IPS-20b (cell line): ENCODE data around the gene RND3.

ENCODE experiments used
- H3K27ac ChIP-seq: one replicate; pipeline ENCODE4 v1.5.1; 2013; ENCODE audit warnings: low read length
- H3K27me3 ChIP-seq: 2 replicates; pipeline ENCODE4 v1.6.1; 2013; ENCODE audit warnings: mild to moderate bottlenecking, low read length, inconsistent platforms; ENCODE audit not compliant: insufficient read depth
- H3K36me3 ChIP-seq: 2 replicates; pipeline ENCODE4 v1.6.1; 2013; ENCODE audit warnings: low read depth, mild to moderate bottlenecking, inconsistent platforms, low read length, moderate library complexity; ENCODE audit not compliant: insufficient read depth
- H3K4me1 ChIP-seq: 2 replicates; pipeline ENCODE4 v1.6.1; 2013; ENCODE audit warnings: mild to moderate bottlenecking, control low read depth, inconsistent platforms, low read length, moderate library complexity; ENCODE audit not compliant: insufficient read depth
- H3K4me3 ChIP-seq: 2 replicates; pipeline ENCODE4 v1.5.1; 2013; ENCODE audit warnings: mild to moderate bottlenecking, low read length, inconsistent platforms
- H3K9ac ChIP-seq: 2 replicates; pipeline ENCODE4 v1.6.1; 2013; ENCODE audit warnings: low read depth, mild to moderate bottlenecking, inconsistent platforms, low read length, moderate library complexity
- H3K9me3 ChIP-seq: 2 replicates; pipeline ENCODE4 v1.6.1; 2013; ENCODE audit warnings: mild to moderate bottlenecking, low read depth, low read length, inconsistent platforms; ENCODE audit not compliant: insufficient read depth

Gene RND3

GRCh38 chr2:150459281-150459680, 28.2 kb downstream of the RND3 start:
- Histone ChIP-seq H3K27me3 (no peaks in the 10 kb centered on the region), H3K9ac (no peak overlapping the region), H3K4me3 (no peak overlapping the region), H3K4me1 (no peaks in the 10 kb centered on the region), H3K36me3 (no peaks in the 10 kb centered on the region), H3K9me3 (no peaks in the 10 kb centered on the region), H3K27ac (no peak overlapping the region)

- Histone ChIP-seq H3K27ac (no peak overlapping the region), H3K4me3 (no peak overlapping the region), H3K9ac (no peak overlapping the region), H3K9me3 (no peaks in the 10 kb centered on the region), H3K27me3 (no peaks in the 10 kb centered on the region), H3K4me1 (no peaks in the 10 kb centered on the region), H3K36me3 (no peaks in the 10 kb centered on the region)
Measured at GRCh38 chr2:150450765-150451164, 36.7 kb downstream of the RND3 start.

GRCh38 chr2:150449856-150450255, 37.6 kb downstream of the RND3 start:
- no peaks in the 10 kb centered on the region for H3K9me3 ChIP-seq

GRCh38 chr2:150445398-150445797, 42.1 kb downstream of the RND3 start:
- Histone ChIP-seq H3K9ac (no peak overlapping the region), H3K36me3 (no peaks in the 10 kb centered on the region), H3K27ac (no peak overlapping the region), H3K27me3 (no peaks in the 10 kb centered on the region), H3K4me1 (no peaks in the 10 kb centered on the region), H3K4me3 (no peak overlapping the region), H3K9me3 (no peaks in the 10 kb centered on the region)

More at GRCh38 chr2:150449856-150450255, 37.6 kb downstream of the RND3 start:
- Histone ChIP-seq H3K9ac (no peak overlapping the region), H3K27ac (no peak overlapping the region), H3K4me1 (no peaks in the 10 kb centered on the region), H3K27me3 (no peaks in the 10 kb centered on the region), H3K36me3 (no peaks in the 10 kb centered on the region), H3K4me3 (no peak overlapping the region)

GRCh38 chr2:150442484-150442883, 45.0 kb downstream of the RND3 start:
- H3K36me3 ChIP-seq, result no peaks in the 10 kb centered on the region
- H3K9me3 ChIP-seq, result no peaks in the 10 kb centered on the region
- H3K27ac ChIP-seq, result no peak overlapping the region
- H3K9ac ChIP-seq, result no peak overlapping the region
- no peaks in the 10 kb centered on the region for H3K27me3 ChIP-seq
- H3K4me3 ChIP-seq, result no peak overlapping the region
- H3K4me1 ChIP-seq, result no peaks in the 10 kb centered on the region

- no peaks in the 10 kb centered on the region for H3K36me3 ChIP-seq
- no peak overlapping the region for H3K9ac ChIP-seq
- no peak overlapping the region for H3K27ac ChIP-seq
- no peak overlapping the region for H3K4me3 ChIP-seq
- H3K4me1 ChIP-seq, result no peaks in the 10 kb centered on the region
- H3K9me3 ChIP-seq, result no peaks in the 10 kb centered on the region
- no peaks in the 10 kb centered on the region for H3K27me3 ChIP-seq
Measured at GRCh38 chr2:150441784-150442183, 45.7 kb downstream of the RND3 start.

GRCh38 chr2:150441226-150441625, 46.2 kb downstream of the RND3 start:
- no peak overlapping the region for H3K27ac ChIP-seq
- peaks cover 2% of the 10 kb centered on the region; the same call in 1 of the 2 replicates for H3K9me3 ChIP-seq
- H3K4me1 ChIP-seq, result no peaks in the 10 kb centered on the region
- no peaks in the 10 kb centered on the region for H3K36me3 ChIP-seq
- H3K9ac ChIP-seq, result no peak overlapping the region
- no peak overlapping the region for H3K4me3 ChIP-seq
- no peaks in the 10 kb centered on the region for H3K27me3 ChIP-seq

- H3K27me3 ChIP-seq, result no peaks in the 10 kb centered on the region
- H3K27ac ChIP-seq, result no peak overlapping the region
- H3K9ac ChIP-seq, result no peak overlapping the region
- no peak overlapping the region for H3K4me3 ChIP-seq
- H3K36me3 ChIP-seq, result no peaks in the 10 kb centered on the region
- H3K4me1 ChIP-seq, result no peaks in the 10 kb centered on the region
- peaks cover 16% of the 10 kb centered on the region for H3K9me3 ChIP-seq
Measured at GRCh38 chr2:150438654-150439053, 48.8 kb downstream of the RND3 start.

GRCh38 chr2:150438041-150438440, 49.4 kb downstream of the RND3 start:
- Histone ChIP-seq H3K4me1 (no peaks in the 10 kb centered on the region), H3K4me3 (no peak overlapping the region), H3K27me3 (no peaks in the 10 kb centered on the region), H3K36me3 (no peaks in the 10 kb centered on the region), H3K9me3 (peaks cover 16% of the 10 kb centered on the region), H3K27ac (no peak overlapping the region), H3K9ac (no peak overlapping the region)

- peaks cover 16% of the 10 kb centered on the region for H3K9me3 ChIP-seq
- H3K4me3 ChIP-seq, result no peak overlapping the region
- no peak overlapping the region for H3K9ac ChIP-seq
- H3K4me1 ChIP-seq, result peaks cover 9% of the 10 kb centered on the region; the same call in 1 of the 2 replicates
- H3K27ac ChIP-seq, result no peak overlapping the region
- no peaks in the 10 kb centered on the region for H3K36me3 ChIP-seq
- no peaks in the 10 kb centered on the region for H3K27me3 ChIP-seq
Measured at GRCh38 chr2:150432312-150432625, 55.2 kb downstream of the RND3 start.

- peaks cover 16% of the 10 kb centered on the region for H3K9me3 ChIP-seq
- H3K27ac ChIP-seq, result no peak overlapping the region
- H3K36me3 ChIP-seq, result no peaks in the 10 kb centered on the region
- H3K27me3 ChIP-seq, result no peaks in the 10 kb centered on the region
- H3K4me1 ChIP-seq, result peaks cover 9% of the 10 kb centered on the region; the same call in 1 of the 2 replicates
- H3K4me3 ChIP-seq, result no peak overlapping the region
- no peak overlapping the region for H3K9ac ChIP-seq
Measured at GRCh38 chr2:150431561-150432311, 55.7 kb downstream of the RND3 start.

GRCh38 chr2:150429384-150429961, 58.0 kb downstream of the RND3 start:
- no peak overlapping the region for H3K4me3 ChIP-seq
- H3K9ac ChIP-seq, result no peak overlapping the region
- H3K27ac ChIP-seq, result no peak overlapping the region
- H3K36me3 ChIP-seq, result no peaks in the 10 kb centered on the region
- H3K9me3 ChIP-seq, result no peaks in the 10 kb centered on the region; the same call in 1 of the 2 replicates
- peaks cover 9% of the 10 kb centered on the region; the same call in 1 of the 2 replicates for H3K4me1 ChIP-seq
- no peaks in the 10 kb centered on the region for H3K27me3 ChIP-seq
